GM18505 (cell line): ENCODE results near the gene DCTN5.

Experiments used
- ATAC-seq: cut with Tn5 transposase; IDR thresholded peaks from one replicate; pipeline ENCODE4 v1.9.1; 2021; ENCODE audit not compliant: unreplicated experiment
- POLR2A ChIP-seq: IDR thresholded peaks from 4 replicates; pipeline ENCODE4 v1.6.1; 2011; ENCODE audit warnings: borderline replicate concordance; ENCODE audit not compliant: insufficient read depth, insufficient read length; ENCODE audit errors: extremely low read depth

Gene DCTN5

DNA sequence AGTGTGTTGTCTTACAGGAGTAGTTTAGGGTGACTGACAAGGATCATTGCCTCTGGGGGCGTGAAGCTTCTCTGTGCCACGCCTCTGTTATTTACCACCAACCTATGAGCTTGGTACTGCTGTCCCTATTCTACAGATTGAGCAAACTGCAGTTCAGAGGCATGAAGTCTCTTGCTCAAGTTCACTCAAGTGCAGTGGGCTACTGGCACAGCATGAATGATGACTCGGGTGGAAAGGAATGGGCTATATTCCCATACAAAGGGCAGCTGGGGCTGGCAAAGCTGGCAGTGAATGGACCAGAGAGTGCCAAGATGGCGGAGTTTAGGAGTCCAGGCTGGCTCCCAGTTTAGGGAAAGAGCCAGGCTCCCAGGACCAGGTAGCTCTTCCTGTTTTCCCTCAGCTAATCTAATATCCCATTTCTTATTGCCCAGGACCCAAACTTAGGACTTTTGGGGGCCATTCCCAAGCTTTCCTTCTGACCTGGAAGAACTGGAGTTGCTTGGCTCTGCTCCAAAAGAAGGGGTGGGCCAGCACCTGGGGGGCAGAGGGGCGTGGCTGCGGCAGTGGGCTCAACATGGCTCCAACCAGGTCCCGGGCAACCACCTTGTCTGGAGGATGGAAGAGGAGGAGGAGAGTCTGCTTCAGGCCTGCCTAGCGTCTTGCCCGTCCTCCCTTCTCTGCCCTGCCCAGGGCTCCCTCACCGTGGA is 50.4 kb downstream of the DCTN5 start:
- no peak for ATAC-seq
- no peak for TF ChIP-seq POLR2A

- ATAC-seq, result no peak
- TF ChIP-seq POLR2A, result no peak
Measured at GRCh38 chr16:23692190-23692837, 51.0 kb downstream of the DCTN5 start.

DNA sequence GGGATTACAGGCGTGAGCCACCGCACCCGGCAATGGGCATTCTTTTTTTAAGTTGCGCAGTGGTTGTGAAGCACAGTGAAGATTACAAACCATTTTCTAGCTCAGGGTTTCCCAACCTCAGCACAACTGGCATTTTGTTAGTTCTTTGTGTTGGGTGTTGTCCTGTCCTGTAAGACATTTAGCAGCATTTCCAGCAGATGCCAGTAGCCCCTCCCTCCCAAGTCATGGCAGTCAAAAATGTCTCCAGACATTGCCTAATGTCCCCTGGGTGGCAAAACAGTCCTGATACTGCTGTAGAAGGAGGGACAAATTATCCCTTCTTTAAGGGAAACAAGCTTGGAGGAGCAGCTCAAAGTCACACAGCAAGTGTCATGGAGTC is 53.0 kb downstream of the DCTN5 start:
- no peak for TF ChIP-seq POLR2A
- ATAC-seq, result no peak

- no peak for ATAC-seq
- TF ChIP-seq POLR2A, result no peak
Measured at GRCh38 chr16:23694644-23695373, 53.5 kb downstream of the DCTN5 start.

DNA sequence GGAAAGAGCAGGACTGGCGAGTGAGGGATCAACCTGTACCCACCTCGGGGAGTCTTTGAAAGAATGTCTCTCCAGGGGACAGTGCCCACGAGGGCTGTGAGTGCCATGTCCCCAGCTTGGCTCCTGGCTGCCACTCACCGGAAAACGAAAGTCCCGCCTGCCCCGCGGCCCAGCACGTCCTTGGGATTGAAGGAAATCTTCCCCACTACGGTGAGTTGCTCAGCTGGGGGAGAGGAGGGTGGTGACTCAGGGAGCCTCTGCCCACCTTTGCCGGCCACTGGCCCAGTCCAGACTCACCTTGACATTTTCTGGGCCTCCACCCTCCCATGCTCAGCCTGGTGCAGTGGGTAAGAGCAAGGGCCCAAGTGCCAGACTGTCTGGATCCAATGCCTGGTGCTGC is 54.5 kb downstream of the DCTN5 start:
- TF ChIP-seq POLR2A, result no peak
- no peak for ATAC-seq

- no peak for TF ChIP-seq POLR2A
- ATAC-seq, result no peak
Measured at GRCh38 chr16:23699100-23699499, 57.8 kb downstream of the DCTN5 start.

- no peak for ATAC-seq
- no peak for TF ChIP-seq POLR2A
Measured at GRCh38 chr16:23700093-23700492, 58.8 kb downstream of the DCTN5 start.

GRCh38 chr16:23700509-23700908 is 59.2 kb downstream of the DCTN5 start:
- ATAC-seq, result no peak
- no peak for TF ChIP-seq POLR2A

GRCh38 chr16:23701045-23701444 is 59.8 kb downstream of the DCTN5 start:
- ATAC-seq, result no peak
- TF ChIP-seq POLR2A, result no peak

GRCh38 chr16:23702951-23703350 is 61.7 kb downstream of the DCTN5 start:
- TF ChIP-seq POLR2A, result no peak
- ATAC-seq, result no peak

DNA sequence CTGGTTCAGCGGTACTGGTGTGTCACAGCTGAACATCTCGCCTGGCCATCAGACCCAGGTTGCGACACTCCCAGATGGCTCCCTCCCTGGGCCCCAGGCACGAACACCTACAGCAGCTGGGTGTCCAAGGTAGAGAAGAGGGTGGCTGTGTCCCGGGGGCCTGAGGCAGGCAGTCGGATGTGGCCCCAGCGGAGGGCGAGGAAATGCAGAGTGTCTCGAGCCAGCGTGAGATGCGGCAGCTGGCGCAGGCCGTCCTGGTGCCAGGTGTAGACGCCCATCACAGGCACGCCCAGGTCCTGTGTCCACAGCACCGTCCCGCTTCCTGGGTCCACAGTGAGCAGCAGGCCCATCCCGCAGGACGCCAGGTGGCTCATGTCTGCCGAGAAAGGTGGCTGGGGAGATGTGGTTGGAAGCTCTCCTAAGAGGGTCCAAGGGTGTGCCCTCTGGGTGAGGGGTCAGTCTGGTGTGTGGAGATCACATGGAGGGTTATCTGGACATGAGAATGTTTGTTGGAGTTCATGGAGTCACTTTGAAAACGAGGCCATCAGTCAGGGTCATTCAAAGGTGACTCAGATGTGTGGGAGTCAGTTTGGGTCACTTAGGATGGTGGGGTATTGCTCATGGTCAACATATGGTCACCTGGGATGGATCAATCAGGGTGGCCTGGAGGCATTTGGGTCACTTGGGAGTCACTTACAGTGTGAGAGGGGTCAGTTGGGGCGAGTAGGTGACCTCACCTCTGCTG is 63.7 kb downstream of the DCTN5 start:
- no peak for ATAC-seq

DNA sequence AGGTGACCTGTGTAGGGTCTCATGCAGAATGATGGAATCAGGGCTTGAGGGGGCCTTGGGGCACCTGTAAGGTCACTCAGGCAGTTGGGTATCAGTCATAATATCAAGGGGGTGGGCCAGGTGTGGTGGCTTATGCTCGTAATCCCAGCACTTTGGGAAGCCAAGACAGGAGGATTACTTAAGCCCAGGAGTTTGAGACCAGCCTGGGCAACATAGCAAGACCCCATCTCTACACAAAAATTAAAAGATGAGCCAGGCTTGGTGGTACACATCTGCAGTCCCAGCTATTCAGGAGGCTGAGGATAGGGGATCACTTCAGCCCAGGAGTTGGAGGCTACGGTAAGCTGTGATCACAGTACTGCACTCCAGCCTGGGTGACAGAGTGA is 64.2 kb downstream of the DCTN5 start:
- no peak for ATAC-seq
- no peak for TF ChIP-seq POLR2A

More for the DNA sequence above, 63.7 kb downstream of the DCTN5 start:
- TF ChIP-seq POLR2A, result no peak

- TF ChIP-seq POLR2A, result no peak
- no peak for ATAC-seq
Measured at GRCh38 chr16:23706439-23706838, 65.2 kb downstream of the DCTN5 start.
